Activated T-helper 1 cell treated with anti-CD3 and anti-CD28 coated beads, Interleukin-12 subunit alpha, Interleukin-12 subunit beta, Interleukin-2, Interleukin-4 antibody, amounts not matched to agents 30 ng/mL and 10 ng/mL and 1 ng/mL, durations not matched to agents 14 hours and 24 hours and 36 hours (primary cell): ENCODE results near the gene PROSER2. TPM values are rescaled to one million over a fixed set of nuclear protein-coding genes. Genes with fewer than 3 reads are reported as not detected.
A peak's percentile ranks its signal among the peaks of the same experiment; 100 is the strongest.

ENCODE experiments used
- DNase-seq: peaks from one replicate; pipeline ENCODE4 v3.0.0; 2021; ENCODE audit warnings: low spot score
- H3K27ac Mint-ChIP-seq: one replicate; pipeline ENCODE4 v1.8.0; 2021; ENCODE audit warnings: mild to moderate bottlenecking, mixed read lengths
- H3K27me3 Mint-ChIP-seq: one replicate; pipeline ENCODE4 v1.8.0; 2022; ENCODE audit warnings: mild to moderate bottlenecking, moderate library complexity, mixed read lengths; ENCODE audit not compliant: insufficient read depth
- H3K36me3 Mint-ChIP-seq: one replicate; pipeline ENCODE4 v1.8.0; 2021; ENCODE audit warnings: low read depth, mixed read lengths
- H3K4me1 Mint-ChIP-seq: one replicate; pipeline ENCODE4 v1.8.0; 2021; ENCODE audit warnings: low read depth, mixed read lengths
- H3K4me3 Mint-ChIP-seq: one replicate; pipeline ENCODE4 v1.8.0; 2021; ENCODE audit warnings: mild to moderate bottlenecking, moderate library complexity, mixed read lengths
- H3K9me3 Mint-ChIP-seq: one replicate; pipeline ENCODE4 v1.8.0; 2021; ENCODE audit warnings: mixed read lengths
- intact Hi-C: fragments of 100-400 bp; cut with micrococcal nuclease; formaldehyde crosslinking; loops from one replicate; pipeline ENCODE4 v1.15.1; 2024
- total RNA-seq: library from RNA; stranded (reverse); gene quantifications from 2 replicates; pipeline ENCODE4 v1.2.3, GENCODE V29; 2022

PROSER2 gene
- total RNA-seq, 1 donor from 2014 or later = 0.39 TPM

DNA sequence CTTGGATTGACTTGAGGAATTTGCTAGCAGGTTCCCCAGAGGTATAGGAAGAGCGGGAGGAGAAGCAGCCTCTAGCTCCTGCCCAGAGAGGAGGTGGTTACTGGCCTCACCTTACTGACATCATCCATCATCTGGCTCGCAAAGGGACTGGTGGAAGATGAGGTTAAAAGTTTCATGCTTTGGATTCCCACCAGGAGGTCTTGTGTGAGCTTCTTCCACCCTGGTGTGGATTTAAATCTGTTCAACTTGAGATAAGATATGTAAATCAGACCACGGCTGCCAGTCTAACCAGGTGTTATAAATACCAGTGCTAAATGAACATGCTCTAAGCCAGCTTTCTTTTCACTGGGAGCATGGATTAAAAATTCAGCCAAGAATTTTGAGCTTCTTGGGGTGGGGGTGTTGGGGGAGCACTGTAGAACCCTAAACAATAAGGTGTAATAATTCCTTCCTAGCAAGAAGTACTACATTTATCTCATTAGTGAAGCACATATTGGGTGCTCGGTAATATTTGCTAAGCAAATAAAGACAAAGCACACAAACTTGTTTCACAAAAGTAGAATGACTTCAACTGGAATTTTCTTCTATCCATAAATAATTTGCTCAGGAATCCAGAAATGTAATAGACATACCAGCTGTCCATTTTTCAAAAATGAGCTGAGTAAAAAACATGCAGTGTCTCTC is 7.8 kb downstream of the PROSER2 start:
- no peak for DNase-seq
- Mint-ChIP-seq H3K9me3 (no peaks in the 10 kb centered on the region), H3K4me3 (no peak overlapping the region), H3K36me3 (no peaks in the 10 kb centered on the region), H3K4me1 (no peaks in the 10 kb centered on the region), H3K27me3 (peaks cover 30% of the 10 kb centered on the region), H3K27ac (no peak overlapping the region)
- intact Hi-C loops = no loop called here

DNA sequence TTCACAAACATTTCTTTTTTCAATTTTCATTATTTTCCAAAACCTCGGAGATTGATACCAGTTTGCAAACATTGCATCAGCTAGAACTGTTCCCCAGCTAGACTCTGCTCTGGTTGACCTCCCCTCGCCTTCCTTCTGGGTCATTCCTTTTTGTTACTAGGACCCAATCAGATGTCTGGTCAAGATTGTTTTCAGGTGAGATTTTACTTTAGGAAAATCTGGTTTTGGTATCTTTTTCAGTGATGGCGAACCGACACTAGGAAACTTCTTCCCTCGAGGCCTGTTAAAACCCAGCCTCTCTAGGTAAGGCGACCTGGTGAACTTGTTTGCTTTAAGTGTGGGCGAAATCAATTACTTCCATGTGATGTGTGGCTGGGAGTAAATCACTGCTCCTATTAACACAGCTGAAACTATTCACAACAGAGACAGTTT is 8.4 kb downstream of the PROSER2 start:
- no peak overlapping the region for H3K4me3 Mint-ChIP-seq
- H3K36me3 Mint-ChIP-seq = no peaks in the 10 kb centered on the region
- H3K27ac Mint-ChIP-seq = no peak overlapping the region
- peaks cover 29% of the 10 kb centered on the region for H3K27me3 Mint-ChIP-seq
- no peak for DNase-seq
- no peaks in the 10 kb centered on the region for H3K9me3 Mint-ChIP-seq
- no peaks in the 10 kb centered on the region for H3K4me1 Mint-ChIP-seq
- intact Hi-C loops = no loop called here

DNA sequence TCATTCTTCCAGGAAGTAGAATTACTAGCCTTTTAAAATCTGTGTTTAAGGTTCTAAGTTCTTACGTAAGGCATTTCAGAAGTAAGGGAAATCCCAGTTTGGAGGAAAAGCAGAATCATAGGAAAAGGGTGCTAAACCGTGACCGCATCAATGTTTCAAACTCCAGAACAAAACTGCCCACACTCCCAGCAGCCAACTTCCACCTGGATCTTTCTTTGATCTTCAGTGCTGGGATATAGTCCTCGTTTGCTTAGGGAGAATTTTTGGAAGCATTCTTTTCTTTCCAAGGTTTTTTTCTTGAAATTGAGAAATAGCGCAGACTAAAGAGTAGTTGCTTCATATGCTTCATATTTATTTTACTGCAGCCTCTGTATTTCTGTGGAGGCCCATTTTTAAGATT is 8.9 kb downstream of the PROSER2 start:
- Mint-ChIP-seq H3K36me3 (no peaks in the 10 kb centered on the region), H3K27me3 (peaks cover 34% of the 10 kb centered on the region), H3K4me3 (no peak overlapping the region), H3K9me3 (no peaks in the 10 kb centered on the region), H3K27ac (no peak overlapping the region), H3K4me1 (no peaks in the 10 kb centered on the region)
- intact Hi-C loops = no loop called here
- no peak for DNase-seq

DNA sequence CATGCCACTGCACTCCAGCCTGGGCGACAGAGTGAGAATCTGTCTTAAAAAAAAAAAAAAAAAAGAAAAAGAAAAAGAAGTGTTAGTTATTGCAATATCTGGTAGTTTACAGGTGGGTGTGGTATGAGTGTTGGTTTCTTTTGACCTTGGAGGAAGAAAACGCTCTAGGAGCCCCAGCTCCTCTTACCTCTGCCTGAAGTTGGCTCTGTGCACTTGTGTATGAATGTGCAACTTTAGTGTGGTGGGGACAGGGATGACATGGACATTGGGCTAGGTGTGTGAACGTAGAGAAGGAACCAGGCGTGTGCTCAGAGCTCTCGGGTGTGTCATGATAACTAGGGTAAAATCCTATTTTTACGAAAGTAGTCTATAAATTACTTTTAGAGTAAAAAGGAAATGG is 11.9 kb downstream of the PROSER2 start:
- Mint-ChIP-seq H3K27me3 (peaks cover 36% of the 10 kb centered on the region), H3K4me1 (peaks cover 12% of the 10 kb centered on the region), H3K27ac (peak overlapping the region; percentile 16), H3K9me3 (no peaks in the 10 kb centered on the region), H3K36me3 (no peaks in the 10 kb centered on the region), H3K4me3 (no peak overlapping the region)
- intact Hi-C loops = no loop called here
- no peak for DNase-seq

DNA sequence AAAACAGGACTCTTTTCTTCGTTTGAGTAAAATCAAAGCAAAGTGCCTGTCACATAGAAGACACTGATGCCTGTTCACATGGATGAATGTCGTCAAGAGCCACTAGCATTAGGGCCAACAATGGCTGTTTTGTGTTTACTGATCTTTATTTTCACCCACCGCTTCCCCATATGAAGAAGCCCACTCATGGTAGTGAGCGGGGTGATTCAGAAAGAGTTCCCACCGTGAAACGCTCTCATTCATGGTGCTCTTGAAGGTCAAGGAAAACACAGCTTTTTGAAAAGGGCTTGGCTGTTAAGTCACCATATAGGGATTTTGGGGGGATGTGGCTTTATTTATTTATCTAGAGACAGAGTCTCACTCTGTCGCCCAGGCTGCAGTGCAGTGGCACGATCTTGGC is 12.5 kb downstream of the PROSER2 start:
- intact Hi-C loops = no loop called here
- DNase-seq = no peak
- no peaks in the 10 kb centered on the region for H3K9me3 Mint-ChIP-seq
- H3K36me3 Mint-ChIP-seq = no peaks in the 10 kb centered on the region
- peaks cover 34% of the 10 kb centered on the region for H3K27me3 Mint-ChIP-seq
- H3K27ac Mint-ChIP-seq = no peak overlapping the region
- no peak overlapping the region for H3K4me3 Mint-ChIP-seq
- H3K4me1 Mint-ChIP-seq = peaks cover 12% of the 10 kb centered on the region

DNA sequence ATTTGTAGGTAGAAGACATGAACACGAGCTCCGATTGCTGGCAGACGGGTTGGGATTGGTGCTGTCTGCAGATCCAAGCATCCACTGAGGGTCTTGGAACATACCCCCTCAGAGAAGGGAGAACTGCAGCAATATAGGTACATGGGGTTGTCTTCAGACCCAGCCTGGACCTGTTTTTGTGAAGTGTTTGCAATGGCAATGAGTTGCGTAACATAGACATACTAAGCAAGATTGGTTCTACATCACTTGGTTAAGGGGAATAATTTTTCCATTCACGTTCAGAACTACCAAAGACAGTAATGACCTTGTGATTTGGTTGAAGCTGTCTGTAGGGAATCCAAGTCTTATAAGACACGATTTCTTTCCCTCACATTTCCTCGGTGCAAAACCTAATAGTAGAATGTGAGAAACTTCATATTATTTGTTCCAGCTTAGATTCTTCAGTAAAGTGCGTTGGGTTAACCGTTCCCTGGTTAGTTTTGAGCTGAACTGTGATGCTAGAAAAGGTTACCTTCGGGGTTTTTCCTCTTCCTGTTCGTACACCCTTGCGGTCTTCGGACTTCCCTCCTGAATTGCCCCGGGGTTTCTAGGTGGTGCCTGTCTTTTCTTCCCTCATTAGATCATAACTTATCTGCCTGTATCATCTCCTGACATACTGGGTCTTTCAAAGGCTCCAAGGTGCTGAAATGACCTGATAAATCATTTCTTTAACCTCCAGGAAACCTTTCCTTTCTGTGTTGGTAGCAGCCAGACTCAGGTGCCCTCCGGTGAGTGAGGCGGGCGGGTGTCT is 14.4 kb downstream of the PROSER2 start:
- no peak overlapping the region for H3K4me3 Mint-ChIP-seq
- intact Hi-C loops = no loop called here
- no peak for DNase-seq
- peaks cover 12% of the 10 kb centered on the region for H3K4me1 Mint-ChIP-seq
- no peak overlapping the region for H3K27ac Mint-ChIP-seq
- peaks cover 31% of the 10 kb centered on the region for H3K27me3 Mint-ChIP-seq
- H3K36me3 Mint-ChIP-seq = no peaks in the 10 kb centered on the region
- no peaks in the 10 kb centered on the region for H3K9me3 Mint-ChIP-seq

DNA sequence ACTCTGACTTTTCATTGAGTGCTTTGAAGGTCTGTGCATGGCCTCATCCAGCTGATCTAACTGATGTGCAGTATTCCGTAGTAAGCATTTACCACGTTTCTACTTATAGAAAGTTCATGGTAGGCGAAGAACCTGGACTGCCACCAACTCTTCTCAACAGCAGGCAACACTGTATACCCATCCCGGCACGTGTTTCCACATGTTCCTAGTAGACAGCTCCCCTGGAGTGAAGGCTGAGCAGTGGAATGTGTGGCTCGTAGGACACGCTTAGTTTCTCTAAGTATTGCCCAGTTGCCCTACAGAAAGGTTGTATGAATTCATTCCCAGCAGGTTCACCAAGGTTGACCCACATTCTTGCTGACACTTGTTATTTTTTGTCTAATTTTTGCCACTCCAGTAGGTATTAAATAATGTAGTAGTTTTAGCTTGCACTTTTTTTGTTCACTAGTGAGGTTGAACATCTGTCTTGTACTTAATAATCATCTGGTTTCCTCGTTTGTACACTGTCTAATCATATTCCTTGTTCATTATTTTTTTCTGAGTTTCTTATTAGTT is 15.2 kb downstream of the PROSER2 start:
- intact Hi-C loops = no loop called here
- H3K9me3 Mint-ChIP-seq = no peaks in the 10 kb centered on the region
- H3K4me1 Mint-ChIP-seq = peaks cover 12% of the 10 kb centered on the region
- H3K27me3 Mint-ChIP-seq = peaks cover 30% of the 10 kb centered on the region
- no peaks in the 10 kb centered on the region for H3K36me3 Mint-ChIP-seq
- H3K4me3 Mint-ChIP-seq = no peak overlapping the region
- no peak overlapping the region for H3K27ac Mint-ChIP-seq
- DNase-seq = no peak

DNA sequence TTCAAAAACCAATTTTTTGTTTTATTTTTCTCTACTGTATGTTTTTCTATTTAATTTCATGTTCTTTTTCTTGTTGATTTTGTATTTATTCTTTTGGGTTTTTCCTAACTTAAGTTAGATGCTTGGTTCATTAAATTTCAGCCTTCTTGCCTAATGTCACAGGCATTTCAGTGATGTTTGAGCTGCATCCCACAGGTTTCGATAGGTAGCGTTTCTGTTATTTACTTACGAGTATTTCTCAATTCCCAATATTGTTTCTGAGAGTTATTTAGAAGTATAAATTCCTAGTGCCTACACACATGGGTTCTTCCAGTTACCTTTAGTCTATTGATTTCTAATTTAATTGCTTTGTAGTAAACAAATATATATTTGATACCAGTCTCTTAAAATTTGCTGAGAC is 18.2 kb downstream of the PROSER2 start:
- no peak for DNase-seq
- Mint-ChIP-seq H3K27me3 (peaks cover 44% of the 10 kb centered on the region), H3K27ac (no peak overlapping the region), H3K4me3 (no peak overlapping the region), H3K4me1 (peaks cover 16% of the 10 kb centered on the region), H3K9me3 (no peaks in the 10 kb centered on the region), H3K36me3 (no peaks in the 10 kb centered on the region)
- intact Hi-C loops = no loop called here

DNA sequence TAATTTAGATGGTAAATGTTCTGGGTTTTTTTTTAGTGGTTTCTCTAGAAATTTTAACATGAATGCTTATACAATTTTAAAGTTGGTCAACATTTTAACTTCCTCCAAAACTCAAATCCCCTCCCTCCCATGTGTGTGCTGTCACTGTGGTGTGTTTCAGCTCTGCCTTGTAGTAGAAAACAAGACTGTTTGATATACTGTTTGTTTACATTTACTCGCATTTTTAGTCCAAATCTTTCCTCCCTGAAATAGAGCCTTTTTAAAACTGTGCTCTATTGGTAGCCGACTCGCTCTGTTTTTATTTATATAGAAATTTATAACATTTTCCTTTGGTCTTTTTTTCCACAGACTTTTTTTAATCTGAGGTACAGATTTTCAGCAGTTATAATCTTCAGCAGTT is 19.3 kb downstream of the PROSER2 start:
- DNase-seq = no peak
- Mint-ChIP-seq H3K4me1 (peaks cover 14% of the 10 kb centered on the region), H3K4me3 (no peak overlapping the region), H3K27ac (no peak overlapping the region), H3K9me3 (no peaks in the 10 kb centered on the region), H3K27me3 (peaks cover 38% of the 10 kb centered on the region), H3K36me3 (no peaks in the 10 kb centered on the region)
- intact Hi-C loops = no loop called here

DNA sequence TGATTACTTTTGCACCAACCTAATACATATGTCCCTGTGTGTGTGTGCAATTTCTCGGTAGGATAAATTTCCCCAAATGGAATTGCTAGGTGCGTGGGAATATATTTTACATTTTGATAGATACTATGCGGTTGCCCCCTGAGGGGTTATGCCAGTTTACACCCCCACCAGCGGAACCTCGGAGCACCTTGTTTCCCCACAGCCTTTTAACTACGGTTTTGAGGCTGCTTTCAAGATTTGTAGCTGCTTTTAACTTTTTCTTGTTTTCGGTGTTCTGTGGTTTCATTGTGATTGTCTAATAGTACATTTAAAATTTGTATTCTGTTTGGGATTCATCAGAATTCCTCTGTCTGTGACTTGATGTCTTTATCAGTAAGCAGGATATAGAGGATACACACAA is 22.0 kb downstream of the PROSER2 start:
- Mint-ChIP-seq H3K4me3 (no peak overlapping the region), H3K4me1 (peaks cover 4% of the 10 kb centered on the region), H3K36me3 (no peaks in the 10 kb centered on the region), H3K9me3 (no peaks in the 10 kb centered on the region), H3K27ac (no peak overlapping the region), H3K27me3 (peaks cover 42% of the 10 kb centered on the region)
- intact Hi-C loops = no loop called here
- no peak for DNase-seq

DNA sequence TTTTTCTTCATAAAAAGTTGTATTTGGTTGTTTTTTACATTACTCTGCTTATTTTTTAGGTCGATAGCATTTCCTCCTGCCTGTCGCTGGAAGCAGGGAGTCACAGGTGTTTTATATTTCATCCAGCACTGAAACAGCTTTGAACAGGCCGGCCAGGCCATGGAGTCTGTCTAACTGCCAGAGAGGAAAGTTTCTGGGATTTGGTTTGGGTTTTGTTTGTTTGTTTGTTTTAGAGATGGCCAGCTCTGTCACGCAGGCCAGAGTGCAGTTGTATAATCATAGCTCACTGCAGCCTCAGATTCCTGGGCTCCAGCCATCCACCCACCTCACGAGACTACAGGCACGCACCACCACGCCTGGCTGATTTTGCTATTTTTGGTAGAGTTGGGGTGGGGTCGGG is 23.4 kb downstream of the PROSER2 start:
- intact Hi-C loops = no loop called here
- no peak for DNase-seq
- Mint-ChIP-seq H3K9me3 (no peaks in the 10 kb centered on the region), H3K36me3 (no peaks in the 10 kb centered on the region), H3K27me3 (peaks cover 36% of the 10 kb centered on the region), H3K4me1 (peaks cover 4% of the 10 kb centered on the region), H3K4me3 (no peak overlapping the region), H3K27ac (no peak overlapping the region)

DNA sequence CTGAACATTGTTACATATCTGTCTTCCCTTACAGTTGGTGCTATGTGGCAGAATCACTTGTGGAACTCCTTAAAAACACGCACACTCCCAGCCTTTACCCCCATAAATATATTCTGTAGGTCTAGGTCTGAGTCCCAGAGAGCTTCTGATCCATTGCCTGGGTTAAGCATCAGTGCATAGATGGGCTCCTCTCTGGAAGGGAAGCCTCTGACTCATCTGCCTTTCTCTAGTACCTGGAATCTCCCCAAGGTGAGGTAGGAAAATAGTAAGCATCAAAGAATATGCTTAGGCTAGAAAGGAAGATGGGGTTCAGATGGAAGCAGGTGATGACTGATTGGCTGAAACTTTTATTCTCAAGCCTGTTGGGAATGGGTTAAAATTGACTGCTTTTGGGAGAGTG is 26.1 kb downstream of the PROSER2 start:
- intact Hi-C loops = no loop called here
- H3K36me3 Mint-ChIP-seq = no peaks in the 10 kb centered on the region
- no peak overlapping the region for H3K4me3 Mint-ChIP-seq
- peaks cover 4% of the 10 kb centered on the region for H3K4me1 Mint-ChIP-seq
- DNase-seq = no peak
- H3K27ac Mint-ChIP-seq = no peak overlapping the region
- no peaks in the 10 kb centered on the region for H3K9me3 Mint-ChIP-seq
- H3K27me3 Mint-ChIP-seq = peaks cover 28% of the 10 kb centered on the region

DNA sequence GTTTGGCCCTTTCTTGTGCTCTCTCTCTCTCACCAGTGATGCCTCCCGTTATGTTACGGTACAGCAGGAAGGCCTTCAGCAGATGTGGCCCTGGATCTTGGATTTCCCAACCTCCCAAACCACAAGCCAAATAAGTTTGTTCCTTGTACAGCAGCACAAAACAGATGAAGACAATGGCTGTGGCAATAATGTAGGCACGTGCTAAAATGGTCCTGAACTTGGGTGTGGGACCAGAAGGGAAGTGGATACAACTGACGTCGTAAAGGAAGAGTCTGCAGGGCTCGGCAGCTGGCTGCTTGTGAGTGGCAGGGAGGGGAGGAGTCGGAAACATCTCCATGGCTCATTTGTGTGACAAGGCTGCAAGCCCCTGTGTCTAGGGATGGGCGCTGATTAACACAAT is 26.8 kb downstream of the PROSER2 start:
- Mint-ChIP-seq H3K9me3 (no peaks in the 10 kb centered on the region), H3K27me3 (peaks cover 28% of the 10 kb centered on the region), H3K36me3 (no peaks in the 10 kb centered on the region), H3K4me1 (peaks cover 4% of the 10 kb centered on the region), H3K27ac (no peak overlapping the region), H3K4me3 (no peak overlapping the region)
- DNase-seq = no peak
- intact Hi-C loops = no loop called here
